GM12878 (cell line): Measurements from ENCODE around the gene FRS3. TPM values are rescaled to one million over a fixed set of nuclear protein-coding genes. Genes with fewer than 3 reads are reported as not detected.

ENCODE experiments used
- ATAC-seq: fragments of 200-7000 bp; cut with Tn5 transposase; 3 replicates; pipeline ENCODE4 v1.9.1; 2020; ENCODE audit warnings: mild to moderate bottlenecking, moderate library complexity
- BruUV-seq: library from RNA; stranded (reverse); fragments of 400-500 nt; replicated peaks from 2 replicates; lab custom pipeline; 2021; lab: Mats Ljungman, UMichigan
- CTCF ChIA-PET: fragments of 300-600 bp; sonication (Branson Sonifier 250); formaldehyde crosslinking; extraction: SDS; loops from one replicate; lab custom pipeline; 2021; ENCODE audit warnings: inconsistent platforms; lab: Yijun Ruan, JAX
- POLR2A ChIA-PET: fragments of 350-600 bp; formaldehyde crosslinking; extraction: SDS; loops from one replicate; lab custom pipeline; 2021; ENCODE audit warnings: inconsistent platforms; lab: Charles Lee
- RAD21 ChIA-PET: fragments of 300-600 bp; sonication (Branson Sonifier 250); formaldehyde crosslinking; loops from one replicate; lab custom pipeline; 2023; ENCODE audit warnings: antibody characterized with exemption; ENCODE audit not compliant: unreplicated experiment; lab: Charles Lee
- SMC1A ChIA-PET: fragments of 300-600 bp; sonication (Branson Sonifier 250); formaldehyde crosslinking; loops from one replicate; lab custom pipeline; 2023; ENCODE audit not compliant: unreplicated experiment, uncharacterized antibody; lab: Charles Lee
- DNase-seq: peaks from one replicate; pipeline ENCODE4 v3.0.0-alpha.2; 2011; ENCODE audit warnings: low read depth, low spot score
- FAIRE-seq: peaks from 3 replicates; lab custom pipeline; 2011; peaks lifted over from hg19 to GRCh38; lab: Jason Lieb, UNC
- H2AFZ ChIP-seq: 2 replicates; pipeline ENCODE4 v1.6.0; 2011; ENCODE audit warnings: low read depth, low read length, control low read depth; ENCODE audit not compliant: control insufficient read depth
- H3K27ac ChIP-seq: 2 replicates; pipeline ENCODE4 v1.5.1; 2011; ENCODE audit warnings: control low read depth; ENCODE audit not compliant: control insufficient read depth, insufficient read depth
- H3K27me3 ChIP-seq, 2 experiments: replicated peaks in 1 of 2; 2 replicates each; pipeline versions ENCODE4 v1.6.0 to v1.6.1; 2011; ENCODE audit warnings: low read length in 1 of 2; ENCODE audit not compliant: control insufficient read depth in 2 of 2, insufficient read depth in 2 of 2
- H3K36me3 ChIP-seq, 2 experiments: 2 replicates each; pipeline ENCODE4 v1.5.1; 2011; ENCODE audit warnings: low read length in 1 of 2; ENCODE audit not compliant: control insufficient read depth in 2 of 2, insufficient read depth in 2 of 2
- H3K4me1 ChIP-seq: 2 replicates; pipeline ENCODE4 v1.6.1; 2011; ENCODE audit warnings: mild to moderate bottlenecking, low read length, moderate library complexity, mixed read lengths; ENCODE audit not compliant: control insufficient read depth, insufficient read depth
- H3K4me2 ChIP-seq: 2 replicates; pipeline ENCODE4 v1.6.0; 2011; ENCODE audit warnings: control low read depth; ENCODE audit not compliant: control insufficient read depth, insufficient read depth
- H3K4me3 ChIP-seq: fragments of 200-600 bp; sonication (generic); 2 replicates; pipeline ENCODE4 v1.5.1; 2016
- H3K79me2 ChIP-seq: 2 replicates; pipeline ENCODE4 v1.6.0; 2011; ENCODE audit warnings: low read length; ENCODE audit not compliant: control insufficient read depth, insufficient read depth
- H3K9ac ChIP-seq: 2 replicates; pipeline ENCODE4 v1.8.0; 2011; ENCODE audit warnings: low read length, control low read depth, mixed read lengths; ENCODE audit not compliant: control insufficient read depth, insufficient read depth
- H3K9me3 ChIP-seq: replicated peaks from 3 replicates; pipeline ENCODE4 v1.5.1; 2011; ENCODE audit warnings: mild to moderate bottlenecking, low read length; ENCODE audit not compliant: control insufficient read depth, insufficient read depth
- H4K20me1 ChIP-seq: 2 replicates; pipeline ENCODE4 v1.6.0; 2011; ENCODE audit not compliant: control insufficient read depth, insufficient read depth
- CHD1 ChIP-seq: IDR thresholded peaks from 2 replicates; pipeline ENCODE4 v1.6.1; 2012; ENCODE audit warnings: low read depth, low read length, improper control_type of control experiment
- HDGF ChIP-seq: fragments of 450-650 bp; IDR thresholded peaks from 2 replicates; pipeline ENCODE4 v1.6.1; 2016; ENCODE audit warnings: antibody characterized with exemption
- IKZF1 ChIP-seq: fragments of 450-650 bp; conservative IDR thresholded peaks from 2 replicates; pipeline ENCODE4 v1.6.1; 2017; ENCODE audit warnings: antibody characterized with exemption, mild to moderate bottlenecking
- NFYA ChIP-seq: IDR thresholded peaks from 2 replicates; pipeline ENCODE4 v1.6.1; 2011; ENCODE audit warnings: low read depth, mild to moderate bottlenecking, low read length, improper control_type of control experiment, borderline replicate concordance
- SIN3A ChIP-seq: IDR thresholded peaks from 2 replicates; pipeline ENCODE4 v1.6.1; 2012; ENCODE audit warnings: low read depth, low read length, improper control_type of control experiment
- STAT3 ChIP-seq: IDR thresholded peaks from 2 replicates; pipeline ENCODE4 v1.6.1; 2011; ENCODE audit warnings: low read depth, low read length, improper control_type of control experiment
- TCF3 ChIP-seq: IDR thresholded peaks from 2 replicates; pipeline ENCODE4 v1.6.1; 2012; ENCODE audit warnings: low read depth, mild to moderate bottlenecking, low read length, borderline replicate concordance; ENCODE audit not compliant: insufficient read depth
- WGBS: methylation state at CpG from one replicate; pipeline ENCODE4 v1.1.6; 2016; ENCODE audit warnings: low lambda C conversion rate; ENCODE audit not compliant: insufficient replicate concordance, insufficient coverage; ENCODE audit errors: missing lambda C conversion rate; 5-methylcytosine and 5-hydroxymethylcytosine counted together
- in situ Hi-C: fragments of 300-500 bp; cut with MboI; formaldehyde crosslinking; loops from 9 replicates; pipeline ENCODE4 v1.14.3; 2018; ENCODE audit warnings: mixed read lengths
- intact Hi-C: fragments of 100-400 bp; cut with micrococcal nuclease; formaldehyde crosslinking; loops from one replicate; pipeline ENCODE4 v1.14.2; 2022; ENCODE audit not compliant: unreplicated experiment
- polyA plus RNA-seq, 11 experiments: library from polyadenylated mRNA; depleted of rRNA in 4 of 11; unstranded in 6 of 11; stranded (reverse) in 5 of 11; fragments of >200 nt; fragmentation: Nextera tagmentation in 4 of 11; fragmentation: Illumina TruSeq in 1 of 11; extraction: Ambion mirVana in 4 of 11; extraction: Trizol in 1 of 11; gene quantifications; 1 replicate in 1 of 11; 2 replicates in 10 of 11; pipeline versions ENCODE4 v1.2.1 to v1.2.3, GENCODE V29; 2011 to 2016; ENCODE audit warnings: inconsistent platforms in 2 of 11, missing spikeins in 2 of 11, low read depth in 1 of 11
- total RNA-seq, 4 experiments: library from RNA; depleted of rRNA in 3 of 4; stranded (reverse); fragments of >200 nt in 3 of 4; fragmentation: Illumina TruSeq in 1 of 4; extraction: Trizol in 1 of 4; gene quantifications; 2 replicates each; pipeline versions ENCODE4 v1.2.1 to v1.2.3, GENCODE V29; 2013 to 2021
- TF ChIP-seq, protein P1 (sequence below): IDR thresholded peaks from 2 replicates; pipeline ENCODE4 v1.6.1; 2011; ENCODE audit warnings: low read depth, low read length, improper control_type of control experiment, borderline replicate concordance

The FRS3 gene
- total and polyA plus RNA-seq, 10 of the 15 experiments (the other 5 are each of a cell fraction or from before 2014, with no cell fraction given), result 0.05 to 3.4 (median 1.5) TPM

DNA sequence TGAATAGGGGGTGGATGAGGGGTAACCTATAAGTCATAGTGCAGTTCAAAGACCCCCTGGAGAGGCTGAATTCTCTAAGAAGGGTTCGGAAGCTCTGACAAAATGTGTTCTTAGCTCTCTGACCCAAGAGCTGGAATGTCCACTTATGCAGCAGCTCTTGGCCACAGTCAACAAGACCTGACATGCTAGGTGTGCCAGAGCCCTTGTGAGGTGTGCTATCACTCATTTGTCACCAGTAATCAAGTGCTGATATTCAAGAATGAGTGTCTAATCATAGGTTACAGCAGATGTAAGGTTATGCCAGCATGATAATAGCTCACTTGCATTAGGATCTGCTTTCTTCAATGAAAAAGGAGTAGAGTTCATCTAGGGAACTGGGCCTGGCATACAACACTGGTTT is 35.9 kb upstream of the FRS3 start:
- no TSS peak for BruUV-seq
- no peak overlapping the region for H3K4me2 ChIP-seq
- SMC1A ChIA-PET, result interaction anchor here (0.5 to 1.5 kb wide), 3 partner anchors 18 to 473 kb away, joined by 3 to 4 read pairs (median 3); no protein-coding TSS in a partner anchor
- no peaks in the 10 kb centered on the region for H4K20me1 ChIP-seq
- ATAC-seq, result no peak
- no peaks in the 10 kb centered on the region for H3K9me3 ChIP-seq
- no peak for DNase-seq
- no peak overlapping the region for H2AFZ ChIP-seq
- no peak overlapping the region for H3K9ac ChIP-seq
- H3K36me3 ChIP-seq, result no peaks in the 10 kb centered on the region
- in situ Hi-C loops, result no loop called here
- no peak overlapping the region for H3K4me3 ChIP-seq
- H3K4me1 ChIP-seq, result no peaks in the 10 kb centered on the region
- TF ChIP-seq, protein P1, sequence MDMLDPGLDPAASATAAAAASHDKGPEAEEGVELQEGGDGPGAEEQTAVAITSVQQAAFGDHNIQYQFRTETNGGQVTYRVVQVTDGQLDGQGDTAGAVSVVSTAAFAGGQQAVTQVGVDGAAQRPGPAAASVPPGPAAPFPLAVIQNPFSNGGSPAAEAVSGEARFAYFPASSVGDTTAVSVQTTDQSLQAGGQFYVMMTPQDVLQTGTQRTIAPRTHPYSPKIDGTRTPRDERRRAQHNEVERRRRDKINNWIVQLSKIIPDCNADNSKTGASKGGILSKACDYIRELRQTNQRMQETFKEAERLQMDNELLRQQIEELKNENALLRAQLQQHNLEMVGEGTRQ, result no peak
- no peak for TF ChIP-seq TCF3
- no peak for TF ChIP-seq NFYA
- no peak for TF ChIP-seq HDGF
- no peak for TF ChIP-seq CHD1
- TF ChIP-seq STAT3, result no peak
- no peak for TF ChIP-seq IKZF1
- TF ChIP-seq SIN3A, result no peak
- TF ChIP-seq, all 136 proteins: peak for 0
- Histone ChIP-seq H3K79me2 (no peaks in the 10 kb centered on the region), H3K27ac (no peak overlapping the region), H3K27me3 (no peaks in the 10 kb centered on the region)
- ChIA-PET RAD21 (no interaction called here), CTCF (interaction anchor here (1.2 to 2.6 kb wide), 3 partner anchors 12 to 229 kb away, joined by 3 to 9 read pairs (median 8); no protein-coding TSS in a partner anchor), POLR2A (interaction anchor here (0.6 kb wide), 1 partner anchor 512 kb away, joined by 3 read pairs; no protein-coding TSS in a partner anchor)
- 100% methylated on average over 1 of the region's 1 CpG for WGBS
- intact Hi-C loops, result no loop called here
- FAIRE-seq, result no peak
